HCT116 (cell line): ENCODE measurements around the gene CASKIN2. TPM values are rescaled to one million over a fixed set of nuclear protein-coding genes. Genes with fewer than 3 reads are reported as not detected.

Experiments
- ATAC-seq: fragments of 200-7000 bp; cut with Tn5 transposase; 2 replicates; pipeline ENCODE4 v1.9.1; 2020; ENCODE audit warnings: mild to moderate bottlenecking, moderate library complexity
- BruUV-seq: library from RNA; stranded (reverse); fragments of 400-500 nt; replicated peaks from 2 replicates; lab custom pipeline; 2021; lab: Mats Ljungman, UMichigan
- CTCF ChIA-PET: fragments of 300-600 bp; sonication (Branson Sonifier 250); formaldehyde crosslinking; loops from one replicate; lab custom pipeline; 2021; ENCODE audit warnings: antibody characterized with exemption; lab: Charles Lee
- POLR2A ChIA-PET: fragments of 300-600, 350-600 bp; sonication (Branson Sonifier 250); formaldehyde crosslinking; loops from one replicate; lab custom pipeline; 2021; ENCODE audit warnings: antibody characterized with exemption; lab: Charles Lee
- RAD21 ChIA-PET, 2 experiments: fragments of 300-600 bp; sonication (Branson Sonifier 250); formaldehyde crosslinking; loops; one replicate each; lab custom pipeline; 2023; ENCODE audit warnings: low total read pairs in 2 of 2; ENCODE audit not compliant: uncharacterized antibody in 2 of 2, unreplicated experiment in 2 of 2, low non-redundant PET in 1 of 2; lab: Charles Lee
- DNase-seq: peaks from one replicate; pipeline ENCODE4 v3.0.0-alpha.2; 2010; ENCODE audit warnings: low read depth, low spot score
- H2AFZ ChIP-seq: fragments of 200-600 bp; shearing (Covaris generic), sonication (generic); 2 replicates; pipeline ENCODE4 v1.6.1; 2017; ENCODE audit warnings: low read depth, mixed run types, mixed read lengths, antibody characterized with exemption, low read length; ENCODE audit not compliant: poor library complexity, severe bottlenecking
- H3K27ac ChIP-seq: 2 replicates; pipeline ENCODE4 v1.5.1; 2012; ENCODE audit warnings: low read depth, low read length
- H3K27me3 ChIP-seq: fragments of 200-600 bp; sonication (generic); 2 replicates; pipeline ENCODE4 v1.6.1; 2016; ENCODE audit warnings: mixed run types, low read length, mixed read lengths; ENCODE audit not compliant: insufficient read depth
- H3K36me3 ChIP-seq, 2 experiments: fragments of 200-500 bp in 1 of 2; fragments of 200-600 bp in 1 of 2; sonication (Bioruptor generic) in 1 of 2; sonication (generic) in 1 of 2; 2 replicates each; pipeline versions ENCODE4 v1.5.1 to v1.6.1; 2014 to 2016; ENCODE audit warnings: low read length in 2 of 2, inconsistent platforms in 1 of 2, mixed read lengths in 1 of 2, mixed run types in 1 of 2; ENCODE audit not compliant: insufficient read depth in 2 of 2, control insufficient read depth in 1 of 2
- H3K4me1 ChIP-seq, 2 experiments: fragments of 200-600 bp in 1 of 2; sonication (generic) in 1 of 2; 2 replicates each; pipeline versions ENCODE4 v1.5.1 to v1.6.1; 2012 to 2017; ENCODE audit warnings: low read length in 2 of 2, inconsistent platforms in 1 of 2, mild to moderate bottlenecking in 1 of 2, mixed read lengths in 1 of 2, mixed run types in 1 of 2, moderate library complexity in 1 of 2; ENCODE audit not compliant: insufficient read depth in 2 of 2, control insufficient read depth in 1 of 2
- H3K4me2 ChIP-seq: fragments of 200-600 bp; sonication (generic); 2 replicates; pipeline ENCODE4 v1.6.1; 2017; ENCODE audit warnings: mixed run types, low read length, mixed read lengths
- H3K4me3 ChIP-seq, 2 experiments: fragments of 200-600 bp in 1 of 2; sonication (generic) in 1 of 2; replicated peaks in 1 of 2; 2 replicates each; pipeline ENCODE4 v1.5.1; 2011 to 2016; ENCODE audit warnings: low read length in 2 of 2, control low read depth in 1 of 2, low read depth in 1 of 2, mild to moderate bottlenecking in 1 of 2, mixed read lengths in 1 of 2, mixed run types in 1 of 2
- H3K79me2 ChIP-seq: fragments of 200-600 bp; sonication (generic); 2 replicates; pipeline ENCODE4 v1.6.1; 2017; ENCODE audit warnings: mild to moderate bottlenecking, mixed run types, low read length, moderate library complexity, mixed read lengths; ENCODE audit not compliant: insufficient read depth
- H3K9ac ChIP-seq: fragments of 200-600 bp; sonication (generic); 2 replicates; pipeline ENCODE4 v1.6.1; 2016; ENCODE audit warnings: low read length, mixed read lengths
- H3K9me2 ChIP-seq: fragments of 200-600 bp; sonication (generic), shearing (Covaris generic); 2 replicates; pipeline ENCODE4 v1.6.1; 2017; ENCODE audit warnings: mixed run types, mild to moderate bottlenecking, moderate library complexity; ENCODE audit not compliant: insufficient read depth
- H3K9me3 ChIP-seq, 2 experiments: fragments of 200-500 bp in 1 of 2; fragments of 200-600 bp in 1 of 2; sonication (Bioruptor generic) in 1 of 2; sonication (generic) in 1 of 2; 2 replicates each; pipeline ENCODE4 v1.6.1; 2014 to 2017; ENCODE audit warnings: low read length in 2 of 2, mixed read lengths in 2 of 2, inconsistent platforms in 1 of 2, low read depth in 1 of 2, mild to moderate bottlenecking in 1 of 2, mixed run types in 1 of 2, moderate library complexity in 1 of 2; ENCODE audit not compliant: control insufficient read depth in 1 of 2, insufficient read depth in 1 of 2
- H4K20me1 ChIP-seq: fragments of 200-600 bp; sonication (generic), shearing (Covaris generic); 2 replicates; pipeline ENCODE4 v1.6.1; 2017; ENCODE audit warnings: mixed run types, mild to moderate bottlenecking, moderate library complexity; ENCODE audit not compliant: insufficient read depth
- CBX3 ChIP-seq: IDR thresholded peaks from 2 replicates; pipeline ENCODE4 v1.6.1; 2012; ENCODE audit warnings: low read depth
- CEBPB ChIP-seq: IDR thresholded peaks from 2 replicates; pipeline ENCODE4 v1.6.1; 2012; ENCODE audit warnings: low read depth
- EGR1 ChIP-seq: IDR thresholded peaks from 2 replicates; pipeline ENCODE4 v1.6.1; 2012; ENCODE audit warnings: low read depth
- EZH2 ChIP-seq: fragments of 200-600 bp; sonication (generic); IDR thresholded peaks from 2 replicates; pipeline ENCODE4 v1.6.1; 2017; ENCODE audit warnings: antibody characterized with exemption, mixed run types
- EZH2phosphoT487 ChIP-seq: fragments of 200-600 bp; IDR thresholded peaks from 2 replicates; pipeline ENCODE4 v1.6.1; 2018; ENCODE audit warnings: antibody characterized with exemption, borderline replicate concordance
- FOSL1 ChIP-seq: IDR thresholded peaks from 2 replicates; pipeline ENCODE4 v1.6.1; 2012; ENCODE audit warnings: low read depth
- JUND ChIP-seq: IDR thresholded peaks from 2 replicates; pipeline ENCODE4 v1.6.1; 2012
- MAX ChIP-seq: IDR thresholded peaks from 2 replicates; pipeline ENCODE4 v1.6.1; 2012
- POLR2A ChIP-seq: IDR thresholded peaks from 2 replicates; pipeline ENCODE4 v1.7.0; 2011; ENCODE audit warnings: borderline replicate concordance; ENCODE audit not compliant: insufficient read depth, insufficient read length; ENCODE audit errors: extremely low read depth
- POLR2AphosphoS5 ChIP-seq: IDR thresholded peaks from 2 replicates; pipeline ENCODE4 v1.6.1; 2011; ENCODE audit warnings: mild to moderate bottlenecking, low read depth, low read length, moderate library complexity
- RAD21 ChIP-seq: IDR thresholded peaks from 2 replicates; pipeline ENCODE4 v1.6.1; 2012; ENCODE audit warnings: low read depth, mild to moderate bottlenecking
- SIN3A ChIP-seq: IDR thresholded peaks from 2 replicates; pipeline ENCODE4 v1.6.1; 2012; ENCODE audit warnings: low read depth
- SP1 ChIP-seq: IDR thresholded peaks from 2 replicates; pipeline ENCODE4 v1.6.1; 2012; ENCODE audit warnings: low read depth
- SRF ChIP-seq: IDR thresholded peaks from 2 replicates; pipeline ENCODE4 v1.6.1; 2012; ENCODE audit warnings: low read depth
- YY1 ChIP-seq: IDR thresholded peaks from 2 replicates; pipeline ENCODE4 v1.6.1; 2011; ENCODE audit warnings: low read length, low read depth, moderate library complexity, mild to moderate bottlenecking; ENCODE audit not compliant: insufficient replicate concordance; ENCODE audit errors: extremely low read depth
- ZNF274 ChIP-seq: fragments of 200-500 bp; sonication (Bioruptor generic); IDR thresholded peaks from 2 replicates; pipeline ENCODE4 v1.6.1; 2014; ENCODE audit warnings: mild to moderate bottlenecking, low read depth, low read length, inconsistent platforms
- intact Hi-C: fragments of 100-400 bp; cut with micrococcal nuclease; formaldehyde crosslinking; loops from 2 replicates; pipeline ENCODE4 v1.10.0; 2022
- total RNA-seq: library from RNA; stranded (reverse); gene quantifications from one replicate; pipeline ENCODE4 v1.2.1, GENCODE V29; 2021; ENCODE audit not compliant: unreplicated experiment
- TF ChIP-seq, protein P1 (sequence below), 3 experiments: fragments of 200-600 bp in 1 of 3; sonication (generic) in 1 of 3; IDR thresholded peaks in 2 of 3; conservative IDR thresholded peaks in 1 of 3; 2 replicates each; pipeline ENCODE4 v1.5.1; 2012 to 2017; ENCODE audit warnings: low read depth in 2 of 3, low read length in 2 of 3, antibody characterized with exemption in 1 of 3, borderline replicate concordance in 1 of 3, control low read depth in 1 of 3, mild to moderate bottlenecking in 1 of 3, mixed read lengths in 1 of 3, mixed run types in 1 of 3, moderate library complexity in 1 of 3; ENCODE audit not compliant: insufficient read depth in 1 of 3
- TF ChIP-seq, protein P2 (sequence below): IDR thresholded peaks from 2 replicates; pipeline ENCODE4 v1.6.1; 2012; ENCODE audit warnings: low read depth

The CASKIN2 gene
- total RNA-seq, 1 experiment from 2014 or later = 38.4 TPM

DNA sequence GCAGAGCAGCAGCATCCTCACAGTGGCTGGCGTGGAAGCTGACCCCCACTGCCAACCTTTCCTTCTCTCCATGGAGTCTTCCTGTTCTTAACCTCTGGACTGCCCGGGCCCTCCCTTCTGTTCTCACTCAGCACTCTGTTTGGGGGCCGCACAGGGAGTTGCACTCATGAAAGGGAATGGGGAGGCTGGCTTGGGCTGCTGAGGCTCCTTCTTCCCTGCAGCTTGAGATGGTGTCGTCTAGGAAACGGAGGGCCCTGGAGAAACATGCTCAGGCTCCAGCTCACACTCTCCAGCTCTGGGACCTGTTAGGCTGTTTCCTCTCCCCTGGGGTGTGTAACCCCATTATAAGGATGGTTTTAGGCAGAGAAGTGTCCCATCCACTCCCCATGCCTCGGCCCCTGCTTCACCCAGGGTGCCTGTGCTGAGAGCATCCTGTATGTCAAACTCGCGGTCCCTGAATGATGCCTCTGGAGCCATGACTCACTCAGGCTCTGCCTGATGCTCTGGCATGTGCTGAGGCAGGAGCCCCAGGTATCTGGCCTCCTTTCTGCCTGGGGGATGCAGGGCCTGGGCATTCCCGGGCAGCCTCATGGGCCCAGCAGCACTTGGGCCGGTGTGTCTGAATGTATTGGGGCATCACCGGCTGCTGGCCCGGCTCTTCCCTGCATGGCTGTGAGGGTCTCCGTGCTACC, 40.0 kb downstream of the CASKIN2 start:
- Histone ChIP-seq H3K4me3 (no peak overlapping the region), H3K9me2 (no peaks in the 10 kb centered on the region), H3K9me3 (no peaks in the 10 kb centered on the region), H2AFZ (no peak overlapping the region), H3K4me2 (no peak overlapping the region), H3K9ac (no peak overlapping the region), H3K4me1 (no peaks in the 10 kb centered on the region), H3K79me2 (no peaks in the 10 kb centered on the region), H3K36me3 (no peaks in the 10 kb centered on the region), H3K27me3 (no peaks in the 10 kb centered on the region), H4K20me1 (no peaks in the 10 kb centered on the region), H3K27ac (no peak overlapping the region)
- ChIA-PET RAD21 (no interaction called here), POLR2A (no interaction called here), CTCF (no interaction called here)
- intact Hi-C loops = no loop called here
- TF ChIP-seq EZH2phosphoT487 = no peak
- TF ChIP-seq JUND = no peak
- TF ChIP-seq YY1 = no peak
- no peak for TF ChIP-seq FOSL1
- TF ChIP-seq EZH2 = no peak
- TF ChIP-seq SIN3A = no peak
- TF ChIP-seq RAD21 = no peak
- TF ChIP-seq CBX3 = no peak
- TF ChIP-seq CEBPB = no peak
- TF ChIP-seq POLR2AphosphoS5 = no peak
- TF ChIP-seq, protein P1, sequence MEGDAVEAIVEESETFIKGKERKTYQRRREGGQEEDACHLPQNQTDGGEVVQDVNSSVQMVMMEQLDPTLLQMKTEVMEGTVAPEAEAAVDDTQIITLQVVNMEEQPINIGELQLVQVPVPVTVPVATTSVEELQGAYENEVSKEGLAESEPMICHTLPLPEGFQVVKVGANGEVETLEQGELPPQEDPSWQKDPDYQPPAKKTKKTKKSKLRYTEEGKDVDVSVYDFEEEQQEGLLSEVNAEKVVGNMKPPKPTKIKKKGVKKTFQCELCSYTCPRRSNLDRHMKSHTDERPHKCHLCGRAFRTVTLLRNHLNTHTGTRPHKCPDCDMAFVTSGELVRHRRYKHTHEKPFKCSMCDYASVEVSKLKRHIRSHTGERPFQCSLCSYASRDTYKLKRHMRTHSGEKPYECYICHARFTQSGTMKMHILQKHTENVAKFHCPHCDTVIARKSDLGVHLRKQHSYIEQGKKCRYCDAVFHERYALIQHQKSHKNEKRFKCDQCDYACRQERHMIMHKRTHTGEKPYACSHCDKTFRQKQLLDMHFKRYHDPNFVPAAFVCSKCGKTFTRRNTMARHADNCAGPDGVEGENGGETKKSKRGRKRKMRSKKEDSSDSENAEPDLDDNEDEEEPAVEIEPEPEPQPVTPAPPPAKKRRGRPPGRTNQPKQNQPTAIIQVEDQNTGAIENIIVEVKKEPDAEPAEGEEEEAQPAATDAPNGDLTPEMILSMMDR (IDR thresholded peaks at IDR 0.05 in 2 of 3, conservative IDR thresholded peaks at IDR 0.05 in 1 of 3; ENCODE audit: borderline replicate concordance in 1 of 3, insufficient read depth in 1 of 3, low read depth in 2 of 3, low read length in 2 of 3) = no peak
- TF ChIP-seq, protein P2, sequence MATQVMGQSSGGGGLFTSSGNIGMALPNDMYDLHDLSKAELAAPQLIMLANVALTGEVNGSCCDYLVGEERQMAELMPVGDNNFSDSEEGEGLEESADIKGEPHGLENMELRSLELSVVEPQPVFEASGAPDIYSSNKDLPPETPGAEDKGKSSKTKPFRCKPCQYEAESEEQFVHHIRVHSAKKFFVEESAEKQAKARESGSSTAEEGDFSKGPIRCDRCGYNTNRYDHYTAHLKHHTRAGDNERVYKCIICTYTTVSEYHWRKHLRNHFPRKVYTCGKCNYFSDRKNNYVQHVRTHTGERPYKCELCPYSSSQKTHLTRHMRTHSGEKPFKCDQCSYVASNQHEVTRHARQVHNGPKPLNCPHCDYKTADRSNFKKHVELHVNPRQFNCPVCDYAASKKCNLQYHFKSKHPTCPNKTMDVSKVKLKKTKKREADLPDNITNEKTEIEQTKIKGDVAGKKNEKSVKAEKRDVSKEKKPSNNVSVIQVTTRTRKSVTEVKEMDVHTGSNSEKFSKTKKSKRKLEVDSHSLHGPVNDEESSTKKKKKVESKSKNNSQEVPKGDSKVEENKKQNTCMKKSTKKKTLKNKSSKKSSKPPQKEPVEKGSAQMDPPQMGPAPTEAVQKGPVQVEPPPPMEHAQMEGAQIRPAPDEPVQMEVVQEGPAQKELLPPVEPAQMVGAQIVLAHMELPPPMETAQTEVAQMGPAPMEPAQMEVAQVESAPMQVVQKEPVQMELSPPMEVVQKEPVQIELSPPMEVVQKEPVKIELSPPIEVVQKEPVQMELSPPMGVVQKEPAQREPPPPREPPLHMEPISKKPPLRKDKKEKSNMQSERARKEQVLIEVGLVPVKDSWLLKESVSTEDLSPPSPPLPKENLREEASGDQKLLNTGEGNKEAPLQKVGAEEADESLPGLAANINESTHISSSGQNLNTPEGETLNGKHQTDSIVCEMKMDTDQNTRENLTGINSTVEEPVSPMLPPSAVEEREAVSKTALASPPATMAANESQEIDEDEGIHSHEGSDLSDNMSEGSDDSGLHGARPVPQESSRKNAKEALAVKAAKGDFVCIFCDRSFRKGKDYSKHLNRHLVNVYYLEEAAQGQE = no peak
- TF ChIP-seq POLR2A = no peak
- no peak for TF ChIP-seq EGR1
- TF ChIP-seq MAX = no peak
- TF ChIP-seq ZNF274 = no peak
- no peak for TF ChIP-seq SRF
- no peak for TF ChIP-seq SP1
- ATAC-seq = no peak
- BruUV-seq = no TSS peak
- DNase-seq = no peak
